HG03280 (cell line): ENCODE results near the gene AGBL4.

ENCODE experiments used
- ATAC-seq: cut with Tn5 transposase; IDR thresholded peaks from one replicate; pipeline ENCODE4 v1.9.1; 2021; ENCODE audit warnings: mild to moderate bottlenecking, moderate library complexity; ENCODE audit not compliant: unreplicated experiment

The AGBL4 gene

DNA sequence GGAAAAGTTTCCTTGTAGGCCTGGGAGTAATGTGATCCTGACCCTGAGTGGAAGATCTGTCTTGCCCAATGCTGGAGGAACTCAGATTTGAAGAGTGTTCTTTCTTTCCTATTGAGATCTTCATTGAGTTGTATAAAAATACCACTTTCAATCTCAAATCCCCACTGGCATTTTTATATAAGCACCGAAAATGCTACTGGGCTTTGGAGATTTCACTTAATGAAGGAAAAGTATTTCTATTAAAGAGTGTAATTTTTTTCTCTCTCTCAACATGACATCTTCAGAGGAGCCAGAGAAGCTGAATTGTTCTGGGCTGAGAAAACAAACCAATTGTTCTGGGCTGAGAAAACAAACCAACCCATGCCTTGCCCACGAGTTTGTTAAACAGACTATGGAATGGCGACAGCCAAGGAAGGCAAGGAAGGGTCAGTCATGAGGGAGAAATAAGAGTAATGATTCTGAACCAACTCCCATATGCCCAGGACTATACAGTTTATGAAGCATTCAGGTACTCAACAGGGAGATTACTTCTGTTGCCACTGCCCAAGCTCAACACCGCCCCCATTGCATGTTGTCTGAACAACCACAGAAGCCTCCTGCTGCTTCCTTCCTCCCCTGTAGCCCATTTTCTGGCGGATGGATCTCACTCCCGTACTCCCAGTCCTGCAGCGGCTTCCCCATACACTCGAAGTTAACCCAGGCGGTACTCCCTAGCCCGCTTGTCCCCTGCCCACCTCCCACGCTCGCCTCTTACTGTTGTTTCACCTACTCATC, 1350.2 kb downstream of the AGBL4 start:
- no peak for ATAC-seq

DNA sequence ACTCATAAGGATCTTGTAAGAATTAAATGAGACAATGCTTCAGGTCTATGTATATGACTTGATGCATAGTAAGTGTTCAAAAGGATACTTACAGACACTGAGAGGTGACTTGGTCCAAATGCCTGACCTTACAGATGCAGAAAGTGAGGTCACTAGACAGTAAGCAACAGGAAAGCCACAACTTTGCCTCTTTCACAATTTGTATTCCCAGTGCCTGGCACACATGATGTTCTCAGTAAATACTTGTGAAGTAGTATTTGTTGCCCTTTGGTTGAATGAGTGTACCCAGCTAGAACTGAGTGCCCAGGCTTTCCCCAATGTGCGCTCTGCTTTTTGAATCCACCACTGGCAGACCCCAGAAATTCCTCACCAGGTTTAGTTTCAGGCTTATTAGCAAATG, 1352.2 kb downstream of the AGBL4 start:
- ATAC-seq: no peak

DNA sequence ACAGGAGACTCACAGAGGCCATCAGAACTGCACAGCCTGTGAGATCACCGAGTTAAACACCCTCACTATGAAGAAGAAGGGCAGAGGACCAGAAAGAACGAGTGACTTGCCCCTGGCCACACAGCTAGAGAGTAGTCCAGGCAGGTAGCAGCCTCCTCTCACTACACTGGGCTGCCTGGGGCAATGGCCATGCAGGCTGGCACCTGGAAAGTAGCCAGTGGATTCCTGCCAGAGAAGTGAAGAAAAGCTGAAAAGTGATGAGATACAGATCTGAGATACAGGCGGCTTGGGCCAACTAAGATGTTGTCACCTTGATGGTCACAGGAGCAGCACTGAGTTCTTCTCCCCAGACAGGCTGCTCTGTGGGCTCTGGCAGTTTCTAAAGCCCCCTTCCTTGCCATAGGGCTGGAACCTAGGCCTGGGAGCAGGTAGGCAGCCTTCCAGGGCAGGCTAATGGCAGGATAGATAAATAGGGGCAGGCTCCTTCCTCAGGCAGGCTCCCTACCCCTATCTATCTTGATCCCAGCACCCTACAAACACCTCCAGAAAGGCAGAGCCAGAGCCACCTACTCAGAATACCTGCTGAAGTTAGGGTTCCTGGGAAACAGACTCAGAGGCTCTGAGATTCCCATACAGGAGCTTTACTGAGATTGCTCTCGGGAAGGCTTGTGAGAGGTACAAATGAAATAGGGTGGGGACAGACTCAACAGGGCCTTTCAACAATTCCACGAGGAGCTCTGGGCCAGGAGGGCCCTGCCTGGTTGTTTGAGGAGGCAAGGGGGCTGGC, 1353.3 kb downstream of the AGBL4 start:
- ATAC-seq: no peak

DNA sequence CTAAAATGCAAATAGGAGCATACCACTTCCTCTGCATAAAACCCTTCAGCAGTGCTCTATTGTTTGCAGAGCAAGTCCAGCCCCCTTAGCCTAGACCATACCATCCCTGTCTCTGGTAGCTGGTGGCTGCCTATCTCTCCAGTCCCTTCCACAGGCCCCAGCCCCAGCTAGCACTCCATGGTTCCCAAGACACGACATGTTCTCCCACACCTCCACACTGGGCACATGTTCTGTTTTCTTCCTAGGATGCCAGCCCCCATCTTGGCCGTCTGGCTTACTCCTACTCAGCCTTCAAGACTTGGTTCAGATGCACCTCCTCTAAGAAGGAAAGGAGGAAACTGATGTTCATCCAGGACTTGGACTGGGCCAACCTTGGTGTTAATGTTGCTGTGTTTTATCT, 1355.4 kb downstream of the AGBL4 start:
- ATAC-seq: no peak

DNA sequence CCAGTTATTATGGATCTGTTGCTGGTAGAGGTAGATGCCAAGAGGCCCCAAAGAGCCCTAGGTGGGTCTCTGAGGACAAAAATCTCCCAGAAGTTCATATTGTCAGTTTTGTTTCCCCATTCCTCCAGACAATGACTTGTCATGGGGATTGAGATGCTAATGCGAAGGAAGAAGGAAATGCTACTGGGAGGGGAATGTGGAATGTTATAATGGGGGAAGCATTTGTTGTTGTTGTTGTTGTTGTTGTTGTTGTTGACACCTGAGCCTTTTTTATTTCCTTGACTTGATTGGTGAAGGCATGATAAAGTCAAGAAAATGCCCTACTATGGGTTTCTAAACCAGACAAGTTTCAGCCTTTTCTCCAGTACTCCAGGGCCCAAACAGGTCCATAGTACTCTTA, 1356.0 kb downstream of the AGBL4 start:
- no peak for ATAC-seq

DNA sequence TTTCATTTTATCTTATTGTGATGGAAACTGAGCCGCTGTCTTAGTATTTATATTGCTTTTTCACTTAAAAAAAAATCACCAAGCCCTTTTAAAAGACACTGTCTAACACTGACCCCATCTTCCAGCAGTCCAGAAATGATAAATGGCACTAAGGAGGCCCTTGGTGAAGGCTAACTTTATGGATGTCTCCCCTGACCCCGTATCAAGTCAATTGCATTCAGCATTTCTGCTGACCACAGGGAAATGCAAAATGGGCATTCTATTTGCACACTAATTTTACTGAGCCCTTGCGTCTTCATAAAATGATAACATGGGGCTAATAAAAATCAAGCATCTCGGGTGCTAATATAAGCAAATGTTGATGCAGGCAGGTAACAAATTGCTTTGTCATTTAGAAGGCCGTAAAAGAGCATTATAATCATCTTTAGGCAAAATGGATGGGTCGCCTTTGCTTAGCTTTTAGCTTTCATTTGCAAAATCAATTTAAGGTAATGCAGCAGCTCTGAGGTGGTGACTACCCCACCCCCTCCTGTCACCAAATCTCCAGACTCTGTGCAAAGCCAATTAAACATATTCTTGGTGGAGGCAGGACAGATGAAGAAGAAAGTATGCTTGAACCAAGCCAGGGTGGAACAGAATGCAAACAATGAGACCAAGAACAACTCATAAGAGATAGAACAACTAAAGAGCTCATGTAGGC, 1357.9 kb downstream of the AGBL4 start:
- ATAC-seq: no peak

DNA sequence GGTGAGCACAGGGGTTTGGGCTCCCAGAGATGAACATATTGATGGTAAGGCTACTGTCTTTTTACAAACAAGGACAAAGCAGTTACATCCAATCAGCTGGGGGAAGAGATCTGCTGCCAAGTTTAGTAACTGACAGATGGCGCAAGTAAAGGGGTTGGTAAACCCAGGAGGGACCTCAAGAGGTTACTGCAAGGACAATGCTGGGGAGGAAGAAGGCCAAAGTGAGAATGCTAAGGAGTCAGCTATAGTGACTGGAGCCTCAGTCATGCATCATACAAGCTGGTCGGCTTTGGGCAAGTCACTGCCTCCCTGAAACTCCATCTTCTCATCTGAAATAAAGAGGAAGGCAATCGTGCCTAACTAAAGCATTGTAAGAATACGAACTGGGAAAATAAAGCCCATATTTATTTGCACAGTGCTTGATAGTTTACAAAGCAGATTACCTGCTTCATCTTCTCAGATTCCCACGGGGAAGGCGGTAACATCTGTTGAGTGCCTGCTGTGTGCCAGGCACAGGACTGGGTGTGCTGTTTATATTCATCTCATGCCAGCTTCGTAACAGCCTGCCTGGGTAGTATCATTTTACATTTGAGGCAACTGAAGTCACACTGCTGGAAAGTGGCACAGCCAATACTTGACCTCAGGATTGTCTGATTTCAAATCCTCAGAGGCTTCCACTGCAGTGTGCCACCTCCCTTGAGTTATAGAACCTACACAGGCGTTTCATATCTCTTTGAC, 1361.9 kb downstream of the AGBL4 start:
- ATAC-seq: no peak

DNA sequence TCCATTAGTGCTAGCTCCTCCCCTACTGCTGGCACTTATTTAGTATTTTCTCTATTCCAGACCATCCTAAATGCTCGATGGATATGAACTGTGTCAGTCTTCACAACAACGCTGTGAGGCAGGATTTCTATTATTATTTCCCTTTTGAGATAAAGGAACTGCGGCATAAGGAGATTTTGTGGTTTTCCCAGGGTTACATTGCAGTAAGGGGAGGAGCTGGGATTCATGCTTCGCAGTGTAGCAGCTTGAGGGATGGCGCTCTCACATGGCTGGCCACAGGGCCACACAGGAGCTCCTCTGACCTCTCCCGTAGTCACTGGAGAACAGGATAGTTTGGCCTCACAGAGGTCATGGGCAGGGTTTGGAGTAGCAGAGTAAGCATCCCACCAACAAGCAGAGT, 1364.0 kb downstream of the AGBL4 start:
- no peak for ATAC-seq

DNA sequence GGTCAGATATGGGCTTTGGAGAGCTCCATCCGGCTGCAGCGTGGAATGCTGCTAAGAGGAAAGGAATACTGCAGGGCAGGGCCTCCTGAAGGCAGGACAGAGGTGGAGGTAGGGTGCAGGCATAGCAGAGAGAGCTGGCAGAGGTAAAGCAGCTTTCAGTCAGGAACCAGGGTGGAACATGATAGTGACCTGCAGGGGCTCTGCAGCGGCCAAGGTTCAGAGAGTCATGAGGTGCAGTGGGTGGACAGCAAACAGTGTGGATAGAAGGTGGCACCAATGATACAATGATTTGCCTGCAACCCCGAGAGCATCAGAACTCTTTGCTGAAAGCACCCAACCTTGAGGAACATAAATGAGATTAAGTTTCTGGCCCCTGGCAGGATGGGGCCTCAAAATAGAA, 1366.3 kb downstream of the AGBL4 start:
- ATAC-seq: no peak

DNA sequence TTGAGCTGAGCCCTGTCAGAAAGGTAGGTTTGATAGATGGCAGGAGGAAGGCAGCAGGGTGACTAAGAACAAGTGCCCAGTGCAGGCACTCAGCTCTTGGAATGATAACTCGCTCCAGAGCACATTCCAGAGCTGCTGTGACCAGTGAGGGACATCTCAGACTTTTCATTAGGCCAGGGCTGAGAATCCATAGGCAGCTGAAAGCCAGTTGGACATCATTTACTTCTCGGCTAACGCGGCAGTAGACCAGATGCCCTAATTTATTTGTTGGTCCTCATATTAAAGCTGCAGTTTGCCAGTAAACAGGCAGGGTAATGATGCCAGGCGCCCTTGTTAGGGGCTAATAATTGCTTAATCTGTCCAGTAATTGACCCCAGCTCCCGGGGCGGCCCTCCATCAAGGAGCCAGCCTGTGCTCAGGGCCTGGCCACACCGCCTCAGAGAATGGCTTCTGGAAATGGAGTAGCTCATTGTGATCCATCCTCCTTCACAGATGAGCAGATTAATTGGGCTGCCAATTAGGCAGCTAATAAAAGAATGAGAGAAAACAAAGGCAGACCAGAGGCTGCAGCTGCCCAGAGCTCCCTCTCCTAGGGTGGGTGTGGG, 1369.0 kb downstream of the AGBL4 start:
- no peak for ATAC-seq

DNA sequence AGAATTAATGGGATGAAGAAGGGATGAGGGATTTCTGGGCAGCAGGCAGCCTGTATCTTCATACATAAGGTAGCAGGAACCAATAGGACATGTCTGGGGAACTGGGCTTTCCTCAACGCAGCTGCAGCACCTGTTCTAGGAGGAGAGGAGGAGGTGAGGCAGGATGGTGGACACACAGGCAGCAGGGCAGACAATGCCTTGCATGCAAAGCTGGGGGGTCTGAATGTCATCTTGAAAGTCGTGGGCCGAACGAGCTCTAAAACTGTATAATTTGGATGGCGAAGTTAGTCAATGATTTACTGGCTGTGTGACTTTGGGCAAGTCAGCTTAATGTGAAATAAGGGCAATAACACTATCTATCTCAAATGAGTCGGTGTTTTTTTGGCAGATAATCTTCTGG, 1371.4 kb downstream of the AGBL4 start:
- ATAC-seq: no peak

DNA sequence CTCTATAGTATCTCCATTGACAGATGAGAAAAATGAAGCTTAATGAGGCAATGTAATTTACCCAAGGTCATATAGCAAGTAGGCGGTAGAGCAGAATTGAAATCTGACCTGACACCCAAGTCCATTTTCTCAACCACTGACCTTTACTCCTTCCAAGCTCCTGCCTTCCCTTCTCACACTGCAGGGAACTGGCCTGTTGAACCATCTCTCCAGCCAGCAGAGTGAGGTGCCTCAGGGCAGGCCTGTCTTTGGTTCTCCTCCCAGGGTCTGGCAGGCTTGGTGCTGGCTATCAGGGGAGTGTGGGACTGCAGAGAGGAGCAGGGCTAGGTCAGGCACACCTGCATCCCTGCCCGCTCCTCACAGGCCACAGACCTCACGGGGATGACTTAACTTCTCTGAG, 1373.9 kb downstream of the AGBL4 start:
- no peak for ATAC-seq

DNA sequence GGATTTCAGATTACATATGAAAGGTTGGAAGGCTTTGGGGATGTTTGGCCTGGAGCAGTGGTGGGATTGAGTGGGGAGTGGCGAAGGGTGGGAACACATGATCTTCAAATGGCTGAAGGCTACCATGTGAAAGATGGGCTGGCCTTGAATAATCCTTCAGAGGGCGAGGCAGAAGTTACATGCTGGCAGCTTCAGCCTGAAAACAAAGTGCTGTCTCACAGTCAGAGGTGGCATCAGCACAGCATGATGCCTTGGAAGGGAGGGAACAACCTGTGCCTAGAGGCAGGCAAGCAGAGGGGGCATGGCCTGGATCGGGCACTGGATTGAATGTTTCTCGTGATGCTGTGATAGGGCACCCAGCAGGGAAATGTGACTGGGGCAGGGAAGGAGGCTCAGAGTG, 1377.9 kb downstream of the AGBL4 start:
- ATAC-seq: no peak

DNA sequence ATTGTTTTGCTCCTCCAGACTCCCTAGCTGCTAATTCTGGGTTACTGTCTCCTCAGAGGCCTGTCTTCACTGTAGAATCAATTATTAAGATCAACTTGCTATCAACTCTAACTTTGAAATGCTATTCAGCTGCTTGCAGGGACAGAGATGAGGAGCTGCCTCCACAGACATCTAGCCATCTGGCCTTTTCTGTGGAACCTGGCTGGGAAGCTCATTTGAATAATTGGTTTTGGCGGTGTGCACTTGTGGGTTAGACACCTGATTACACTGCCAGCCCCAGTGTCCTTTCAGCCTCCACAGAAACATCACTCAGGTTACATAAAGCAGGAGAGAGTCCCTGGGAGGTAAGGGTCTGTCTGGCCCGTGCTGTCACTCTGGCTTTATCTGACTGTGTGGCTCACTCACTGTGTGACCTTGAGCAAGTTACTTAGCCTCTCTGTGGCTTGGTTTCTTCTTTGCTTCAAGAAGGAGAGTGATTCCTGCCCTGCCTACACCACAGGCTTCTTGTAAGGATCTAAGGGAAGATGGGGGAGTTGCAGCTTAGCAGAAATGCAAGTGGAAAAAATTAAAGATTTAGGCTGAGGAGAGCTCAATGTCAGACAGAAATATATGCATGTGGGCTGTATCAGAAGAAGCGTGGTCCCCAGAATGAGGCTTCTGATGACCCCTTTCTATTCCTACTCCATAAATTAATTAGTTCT, 1378.7 kb downstream of the AGBL4 start:
- ATAC-seq: no peak

DNA sequence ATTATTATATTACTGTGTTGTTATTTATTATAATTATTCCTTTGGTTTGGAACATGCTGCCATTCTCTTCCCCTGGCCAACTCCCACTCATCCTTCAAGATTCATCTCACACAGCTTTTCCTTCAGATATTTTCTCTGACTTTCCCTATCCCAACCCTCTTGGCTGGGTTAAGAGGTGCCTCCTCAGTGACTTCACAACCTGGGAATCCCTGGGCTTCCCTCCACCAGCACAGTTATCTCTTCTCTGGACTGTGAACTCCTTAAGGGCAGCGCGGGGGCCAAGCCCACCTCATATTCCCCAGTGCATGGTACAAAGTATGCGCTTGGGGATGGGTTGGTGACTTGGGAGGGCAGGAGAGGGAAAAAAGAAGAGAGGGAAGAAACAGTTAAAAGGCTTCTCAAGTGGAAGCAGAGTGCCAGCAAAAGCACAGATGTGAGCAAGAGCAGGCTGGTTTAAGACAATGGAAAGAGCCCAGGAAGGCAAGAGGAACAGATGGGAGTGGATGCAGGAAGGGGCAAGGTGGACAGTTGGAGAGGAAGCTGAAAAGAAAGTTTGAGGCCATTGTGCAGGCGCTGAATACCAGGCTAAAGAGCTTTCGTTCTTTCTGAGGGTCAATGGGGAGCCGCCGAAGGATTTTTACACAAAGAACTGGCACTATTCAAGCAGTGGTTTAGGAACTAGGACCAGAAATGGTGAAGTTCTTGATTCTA, 1379.4 kb downstream of the AGBL4 start:
- no peak for ATAC-seq

DNA sequence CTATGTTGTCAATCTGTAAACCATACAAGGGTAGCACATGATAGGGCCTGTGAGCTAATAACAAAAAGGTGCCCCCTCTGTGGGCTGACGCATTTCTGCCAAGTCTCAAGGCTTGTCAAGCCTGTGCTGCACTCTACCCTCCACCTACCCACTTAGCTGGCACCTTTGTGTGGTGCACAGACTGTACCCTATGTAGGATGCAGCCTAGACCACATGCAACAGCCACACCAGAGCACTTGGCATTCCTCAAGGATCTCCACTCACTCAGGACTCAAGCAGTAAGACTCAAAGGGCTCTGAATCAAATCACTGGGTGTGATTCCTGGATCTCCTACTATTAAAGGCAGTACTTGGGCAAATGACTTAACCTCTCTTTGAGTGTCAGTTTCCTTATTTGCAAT, 1380.6 kb downstream of the AGBL4 start:
- ATAC-seq: no peak

DNA sequence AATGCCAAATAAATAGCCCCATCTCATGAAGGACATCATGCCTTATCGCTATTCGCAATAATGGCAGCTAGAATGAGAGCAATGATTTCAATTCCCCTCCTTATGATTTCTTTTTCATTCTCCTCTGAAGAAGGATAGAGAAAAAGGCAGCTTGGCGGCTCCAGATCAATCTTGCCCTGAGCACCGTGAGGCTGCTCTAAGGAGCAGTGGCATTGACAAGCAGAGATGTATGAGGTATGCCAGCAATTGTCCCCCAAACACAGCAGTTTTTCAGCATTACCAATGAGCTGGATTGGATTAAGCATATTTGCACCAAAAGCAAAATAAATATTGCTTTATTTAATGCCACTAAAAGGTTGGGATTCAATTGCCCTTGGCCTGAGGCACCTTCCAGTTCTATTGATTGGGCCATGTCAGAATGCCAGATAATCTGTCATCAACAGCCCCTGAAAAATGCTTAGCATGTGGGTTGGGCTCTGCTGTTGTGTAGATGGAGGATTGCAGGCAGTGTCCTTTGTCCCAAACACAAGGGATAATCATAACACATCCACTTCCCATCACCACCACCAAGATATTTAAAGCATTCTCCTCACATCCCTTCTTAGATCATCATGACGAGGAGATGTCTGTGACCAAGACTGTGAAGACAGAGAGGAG, 1382.8 kb downstream of the AGBL4 start:
- no peak for ATAC-seq

DNA sequence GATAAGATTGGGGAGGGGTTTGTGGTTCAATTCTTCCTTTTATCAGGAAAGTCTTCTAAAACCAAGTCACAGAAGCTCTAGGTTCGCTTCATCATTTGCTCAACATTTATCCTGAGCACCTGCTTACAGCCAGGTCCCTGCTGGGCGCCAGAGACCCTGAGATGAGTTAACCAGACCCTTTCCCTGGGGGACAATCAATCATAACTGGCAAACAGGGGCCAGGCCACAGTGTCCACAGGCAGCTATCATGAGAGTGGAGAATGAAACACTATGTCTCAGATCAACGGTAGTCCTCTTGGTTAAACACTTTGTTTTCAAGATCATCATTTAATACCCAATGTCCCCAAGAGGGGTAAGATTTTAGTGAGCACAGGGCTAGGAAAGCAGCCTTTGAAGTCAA, 1393.9 kb downstream of the AGBL4 start:
- ATAC-seq: no peak

DNA sequence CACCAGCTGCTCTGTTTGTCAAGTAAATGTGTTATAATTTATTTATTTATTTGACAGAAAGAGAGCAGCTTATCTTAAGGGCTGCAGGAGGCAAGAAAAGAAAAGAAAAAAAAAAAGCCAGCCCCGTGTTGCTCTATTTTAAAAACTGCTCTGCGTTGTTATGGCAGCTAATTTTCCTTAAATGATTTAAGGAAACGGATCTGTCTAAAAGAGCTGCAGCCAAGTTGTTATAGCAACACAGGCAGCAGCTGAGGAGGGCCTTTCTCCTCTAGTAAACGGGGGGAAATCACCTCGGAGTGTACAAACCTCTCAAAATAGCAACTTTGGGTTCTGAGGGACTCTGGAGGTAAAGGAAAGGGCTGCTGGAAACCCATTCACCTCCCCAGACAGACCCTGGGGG, 1396.3 kb downstream of the AGBL4 start:
- no peak for ATAC-seq
